Pons (tissue), 1 donor: ENCODE measurements around the gene FAM53A.

Experiments
- DNase-seq: peaks from one replicate; pipeline ENCODE4 v3.0.0-alpha.2; 2016; ENCODE audit warnings: low spot score

The FAM53A gene

GRCh38 chr4:1683736-1684505, at the start of gene FAM53A:
TSS of gene FAM53A (minus strand) at chr4:1684313. CDS start at chr4:1668741, 15,572 bp downstream.
- peak; percentile 74 for DNase-seq

- no peak for DNase-seq
Measured at GRCh38 chr4:1732911-1733310, 48.8 kb upstream of the FAM53A start.

GRCh38 chr4:1731180-1731579, 47.1 kb upstream of the FAM53A start:
- no peak for DNase-seq

GRCh38 chr4:1730532-1731135, 46.5 kb upstream of the FAM53A start:
- no peak for DNase-seq

GRCh38 chr4:1728061-1728980, 44.2 kb upstream of the FAM53A start:
- no peak for DNase-seq

- no peak for DNase-seq
Measured at GRCh38 chr4:1727117-1728031, 43.3 kb upstream of the FAM53A start.

GRCh38 chr4:1726146-1726934, 42.2 kb upstream of the FAM53A start:
- peak; percentile 95 for DNase-seq

- DNase-seq = no peak
Measured at GRCh38 chr4:1725521-1725920, 41.4 kb upstream of the FAM53A start.

- no peak for DNase-seq
Measured at GRCh38 chr4:1723131-1723801, 39.2 kb upstream of the FAM53A start.

- DNase-seq = no peak
Measured at GRCh38 chr4:1722551-1723118, 38.5 kb upstream of the FAM53A start.

- DNase-seq = no peak
Measured at GRCh38 chr4:1721666-1722550, 37.8 kb upstream of the FAM53A start.

GRCh38 chr4:1721003-1721665, 37.0 kb upstream of the FAM53A start, which contains the start of the genes TACC3 and TMEM129:
TSS of gene TACC3 (plus strand) at chr4:1721521. CDS start at chr4:1723422, 1,901 bp downstream.
TSS of gene TMEM129 (minus strand) at chr4:1721323. CDS start at chr4:1720837, 486 bp downstream.
- DNase-seq = peak; percentile 94

GRCh38 chr4:1720163-1720983, 36.3 kb upstream of the FAM53A start:
- DNase-seq = no peak

- no peak for DNase-seq
Measured at GRCh38 chr4:1718095-1718850, 34.2 kb upstream of the FAM53A start.

GRCh38 chr4:1717129-1718094, 33.3 kb upstream of the FAM53A start:
- DNase-seq = no peak
